ENCODE measurements around the gene C1QTNF2.

DNA sequence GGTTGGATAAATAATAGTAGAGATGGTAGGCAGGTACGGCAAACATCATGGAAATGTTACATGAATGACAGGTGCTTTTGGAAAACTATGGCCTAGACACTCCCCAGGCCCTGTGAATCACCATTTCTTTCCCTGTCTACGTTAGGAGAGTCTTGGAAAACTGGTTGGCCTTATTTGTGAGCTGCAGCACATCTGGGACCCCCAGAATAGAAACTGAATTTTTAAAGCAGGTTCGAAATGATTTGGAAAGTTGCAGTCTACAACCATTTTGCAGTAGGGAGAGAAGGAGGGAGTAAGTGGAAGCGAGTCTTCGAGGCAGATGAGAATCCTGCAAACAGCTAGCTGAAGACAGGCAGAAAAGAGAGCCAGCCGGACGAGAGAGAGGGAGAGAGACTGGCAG, 13.0 kb downstream of the C1QTNF2 start:
- TF ChIP-seq, protein P1, sequence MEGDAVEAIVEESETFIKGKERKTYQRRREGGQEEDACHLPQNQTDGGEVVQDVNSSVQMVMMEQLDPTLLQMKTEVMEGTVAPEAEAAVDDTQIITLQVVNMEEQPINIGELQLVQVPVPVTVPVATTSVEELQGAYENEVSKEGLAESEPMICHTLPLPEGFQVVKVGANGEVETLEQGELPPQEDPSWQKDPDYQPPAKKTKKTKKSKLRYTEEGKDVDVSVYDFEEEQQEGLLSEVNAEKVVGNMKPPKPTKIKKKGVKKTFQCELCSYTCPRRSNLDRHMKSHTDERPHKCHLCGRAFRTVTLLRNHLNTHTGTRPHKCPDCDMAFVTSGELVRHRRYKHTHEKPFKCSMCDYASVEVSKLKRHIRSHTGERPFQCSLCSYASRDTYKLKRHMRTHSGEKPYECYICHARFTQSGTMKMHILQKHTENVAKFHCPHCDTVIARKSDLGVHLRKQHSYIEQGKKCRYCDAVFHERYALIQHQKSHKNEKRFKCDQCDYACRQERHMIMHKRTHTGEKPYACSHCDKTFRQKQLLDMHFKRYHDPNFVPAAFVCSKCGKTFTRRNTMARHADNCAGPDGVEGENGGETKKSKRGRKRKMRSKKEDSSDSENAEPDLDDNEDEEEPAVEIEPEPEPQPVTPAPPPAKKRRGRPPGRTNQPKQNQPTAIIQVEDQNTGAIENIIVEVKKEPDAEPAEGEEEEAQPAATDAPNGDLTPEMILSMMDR (IDR thresholded peaks at IDR 0.05) = no peak
- TF ChIP-seq POLR2A (IDR thresholded peaks at IDR 0.05) = no peak
